Smooth muscle cell (in vitro differentiated cells): Measurements from ENCODE around the gene PDE4D. TPM values are rescaled to one million over a fixed set of nuclear protein-coding genes. Genes with fewer than 3 reads are reported as not detected.

Experiments used
- DNase-seq: peaks from one replicate; lab custom pipeline; 2025; ENCODE audit not compliant: unreplicated experiment; lab: John Stamatoyannopoulos, UW
- H2AFZ ChIP-seq: fragments of 200-600 bp; sonication (generic); 2 replicates; pipeline ENCODE4 v1.6.0; 2016; ENCODE audit warnings: antibody characterized with exemption, low read depth, mild to moderate bottlenecking
- H3F3A ChIP-seq: fragments of 200-600 bp; sonication (generic); 2 replicates; pipeline ENCODE4 v1.6.0; 2017; ENCODE audit warnings: antibody characterized with exemption, low read depth
- H3K27ac ChIP-seq: fragments of 200-600 bp; sonication (generic); 2 replicates; pipeline ENCODE4 v1.5.1; 2016; ENCODE audit warnings: low read depth, mild to moderate bottlenecking
- H3K27me3 ChIP-seq: fragments of 200-600 bp; sonication (generic); 2 replicates; pipeline ENCODE4 v1.6.1; 2016; ENCODE audit warnings: low read depth, mild to moderate bottlenecking
- H3K36me3 ChIP-seq: fragments of 200-600 bp; sonication (generic); 2 replicates; pipeline ENCODE4 v1.5.1; 2016; ENCODE audit warnings: low read depth
- H3K4me1 ChIP-seq: fragments of 200-600 bp; sonication (generic); 2 replicates; pipeline ENCODE4 v1.5.1; 2016; ENCODE audit warnings: low read depth
- H3K4me2 ChIP-seq: fragments of 200-600 bp; sonication (generic); 2 replicates; pipeline ENCODE4 v1.6.0; 2016; ENCODE audit warnings: mild to moderate bottlenecking
- H3K4me3 ChIP-seq: fragments of 200-600 bp; sonication (generic); 2 replicates; pipeline ENCODE4 v1.5.1; 2016; ENCODE audit warnings: mild to moderate bottlenecking
- H3K79me2 ChIP-seq: fragments of 200-600 bp; sonication (generic); 2 replicates; pipeline ENCODE4 v1.6.0; 2016; ENCODE audit warnings: low read depth, mild to moderate bottlenecking
- H3K9ac ChIP-seq: fragments of 200-600 bp; sonication (generic); 2 replicates; pipeline ENCODE4 v1.6.0; 2016; ENCODE audit warnings: low read depth
- H3K9me3 ChIP-seq: fragments of 200-600 bp; sonication (generic); replicated peaks from 2 replicates; pipeline ENCODE4 v1.5.1; 2016; ENCODE audit warnings: low read depth
- H4K20me1 ChIP-seq: fragments of 200-600 bp; sonication (generic); 2 replicates; pipeline ENCODE4 v1.6.0; 2016; ENCODE audit warnings: low read depth
- WGBS: methylation state at CpG from one replicate; pipeline ENCODE4 v1.1.7; 2016; ENCODE audit warnings: low lambda C conversion rate; 5-methylcytosine and 5-hydroxymethylcytosine counted together
- polyA plus RNA-seq: library from polyadenylated mRNA; unstranded; fragments of >200 nt; fragmentation: Nextera tagmentation; extraction: Ambion mirVana; gene quantifications from 2 replicates; pipeline ENCODE4 v1.2.1, GENCODE V29; 2016
- total RNA-seq: library from RNA; depleted of rRNA; stranded (reverse); fragments of >200 nt; gene quantifications from 2 replicates; pipeline ENCODE4 v1.2.3, GENCODE V29; 2014
- TF ChIP-seq, protein P1 (sequence below): fragments of 200-600 bp; sonication (generic); IDR thresholded peaks from 2 replicates; pipeline ENCODE4 v1.5.1; 2017; ENCODE audit warnings: borderline replicate concordance, mild to moderate bottlenecking, antibody characterized with exemption; ENCODE audit not compliant: insufficient read depth, poor library complexity, severe bottlenecking

Gene PDE4D
- total and polyA plus RNA-seq, 2 experiments from 2014 or later: 16.4 to 61.0 TPM

DNA sequence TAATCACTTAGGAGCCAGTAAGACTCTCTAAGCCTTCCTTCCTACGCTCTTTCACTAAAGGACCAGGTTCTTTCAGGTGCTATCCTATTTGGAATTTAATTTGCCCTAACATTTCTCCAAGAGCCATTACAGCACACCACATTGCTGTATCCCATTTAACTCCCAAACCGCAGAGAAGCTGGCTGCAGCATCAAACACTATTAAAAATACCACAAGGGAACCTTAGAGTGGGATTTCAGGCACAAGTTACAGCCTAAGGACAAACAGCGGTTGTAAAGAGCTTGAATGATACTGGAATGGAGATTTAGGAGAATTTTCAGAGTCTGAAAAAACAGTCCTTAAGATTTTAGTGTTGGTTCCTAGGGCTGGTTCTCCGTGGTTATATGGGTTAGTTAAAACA lies 744.3 kb downstream of the PDE4D start:
- WGBS: 76% methylated on average over 4 of the region's 4 CpGs
- Histone ChIP-seq H3K27ac (no peak overlapping the region), H3K79me2 (no peaks in the 10 kb centered on the region), H3K4me1 (no peaks in the 10 kb centered on the region), H3K27me3 (no peaks in the 10 kb centered on the region), H3K9ac (no peak overlapping the region), H3K9me3 (no peaks in the 10 kb centered on the region), H2AFZ (no peak overlapping the region), H3K36me3 (no peaks in the 10 kb centered on the region), H3K4me2 (no peak overlapping the region), H3K4me3 (no peak overlapping the region), H3F3A (no peaks in the 10 kb centered on the region), H4K20me1 (no peaks in the 10 kb centered on the region)
- TF ChIP-seq, protein P1, sequence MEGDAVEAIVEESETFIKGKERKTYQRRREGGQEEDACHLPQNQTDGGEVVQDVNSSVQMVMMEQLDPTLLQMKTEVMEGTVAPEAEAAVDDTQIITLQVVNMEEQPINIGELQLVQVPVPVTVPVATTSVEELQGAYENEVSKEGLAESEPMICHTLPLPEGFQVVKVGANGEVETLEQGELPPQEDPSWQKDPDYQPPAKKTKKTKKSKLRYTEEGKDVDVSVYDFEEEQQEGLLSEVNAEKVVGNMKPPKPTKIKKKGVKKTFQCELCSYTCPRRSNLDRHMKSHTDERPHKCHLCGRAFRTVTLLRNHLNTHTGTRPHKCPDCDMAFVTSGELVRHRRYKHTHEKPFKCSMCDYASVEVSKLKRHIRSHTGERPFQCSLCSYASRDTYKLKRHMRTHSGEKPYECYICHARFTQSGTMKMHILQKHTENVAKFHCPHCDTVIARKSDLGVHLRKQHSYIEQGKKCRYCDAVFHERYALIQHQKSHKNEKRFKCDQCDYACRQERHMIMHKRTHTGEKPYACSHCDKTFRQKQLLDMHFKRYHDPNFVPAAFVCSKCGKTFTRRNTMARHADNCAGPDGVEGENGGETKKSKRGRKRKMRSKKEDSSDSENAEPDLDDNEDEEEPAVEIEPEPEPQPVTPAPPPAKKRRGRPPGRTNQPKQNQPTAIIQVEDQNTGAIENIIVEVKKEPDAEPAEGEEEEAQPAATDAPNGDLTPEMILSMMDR: no peak
- no peak for DNase-seq

DNA sequence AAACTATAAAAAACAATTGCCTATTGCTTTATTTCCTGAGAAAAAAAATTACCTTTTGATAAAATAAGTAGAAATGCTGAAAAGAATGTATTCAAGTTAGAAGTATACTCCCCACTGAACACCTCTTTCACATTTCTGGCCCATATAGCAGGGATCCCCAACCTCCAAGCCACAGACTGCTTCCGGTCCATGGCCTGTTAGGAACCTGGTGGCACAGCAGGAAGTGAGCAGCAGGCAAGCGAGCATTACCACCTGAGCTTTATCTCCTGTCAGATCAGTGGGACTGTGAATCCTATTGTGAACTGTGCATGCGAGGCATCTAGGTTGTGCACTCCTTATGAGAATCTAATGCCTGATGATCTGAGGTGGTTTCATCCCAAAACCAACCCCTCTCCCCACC lies 746.8 kb downstream of the PDE4D start:
- Histone ChIP-seq H3K9ac (no peak overlapping the region), H3F3A (no peaks in the 10 kb centered on the region), H3K79me2 (no peaks in the 10 kb centered on the region), H3K4me2 (no peak overlapping the region), H3K36me3 (no peaks in the 10 kb centered on the region), H2AFZ (no peak overlapping the region), H3K4me1 (no peaks in the 10 kb centered on the region), H3K9me3 (no peaks in the 10 kb centered on the region), H3K4me3 (no peak overlapping the region), H4K20me1 (no peaks in the 10 kb centered on the region), H3K27me3 (no peaks in the 10 kb centered on the region), H3K27ac (no peak overlapping the region)
- WGBS: 96% methylated on average over 3 of the region's 3 CpGs
- TF ChIP-seq, protein P1: no peak
- DNase-seq: no peak

DNA sequence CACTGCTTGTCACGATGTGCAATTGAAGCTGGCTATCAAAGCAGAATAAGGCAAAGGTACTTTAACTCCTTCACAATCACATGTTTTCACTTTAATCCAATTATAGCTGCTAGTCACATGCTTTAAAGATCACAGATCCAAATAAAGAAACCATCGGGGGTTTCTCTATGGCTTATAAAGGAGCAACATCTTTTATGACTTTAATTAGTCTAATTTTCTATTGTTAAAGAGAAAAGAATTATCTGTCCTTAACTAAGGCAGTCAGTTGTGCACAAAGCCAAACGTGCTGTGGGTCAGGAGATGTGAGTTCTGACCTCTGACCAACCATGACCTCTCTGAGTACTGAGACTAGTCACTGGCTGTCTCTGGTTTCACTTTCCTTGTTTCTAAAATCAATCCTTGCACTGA lies 749.6 kb downstream of the PDE4D start:
- no peak overlapping the region for H3K27ac ChIP-seq
- no peaks in the 10 kb centered on the region for H3K9me3 ChIP-seq
- H3K9ac ChIP-seq: no peak overlapping the region
- no peaks in the 10 kb centered on the region for H3K79me2 ChIP-seq
- H4K20me1 ChIP-seq: no peaks in the 10 kb centered on the region
- no peaks in the 10 kb centered on the region for H3F3A ChIP-seq
- no peak for DNase-seq
- no peaks in the 10 kb centered on the region for H3K36me3 ChIP-seq
- H3K4me1 ChIP-seq: no peaks in the 10 kb centered on the region
- H3K27me3 ChIP-seq: no peaks in the 10 kb centered on the region
- H3K4me2 ChIP-seq: no peak overlapping the region
- H3K4me3 ChIP-seq: no peak overlapping the region
- 82% methylated on average over 3 of the region's 3 CpGs for WGBS
- H2AFZ ChIP-seq: no peak overlapping the region
- TF ChIP-seq, protein P1: no peak

DNA sequence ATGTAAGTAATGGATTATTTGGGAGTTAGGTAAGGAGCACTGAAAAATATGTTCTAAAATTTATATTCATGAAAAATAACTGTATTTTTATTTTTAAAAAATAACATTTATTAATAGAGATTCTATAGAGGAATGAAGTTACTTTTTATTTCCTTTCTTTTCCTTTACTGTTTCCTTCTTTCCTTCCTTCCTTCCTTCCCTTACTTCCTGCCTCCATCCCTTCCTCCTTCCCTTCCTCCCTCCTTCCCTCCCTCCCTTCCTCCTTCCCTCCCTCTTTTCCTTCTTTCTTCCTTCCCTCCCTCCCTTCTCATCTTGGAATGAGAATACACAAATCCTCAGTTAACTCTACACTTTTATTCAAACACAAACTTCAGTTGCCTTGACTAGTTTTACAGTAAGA lies 750.6 kb downstream of the PDE4D start:
- Histone ChIP-seq H3K27ac (no peak overlapping the region), H3K4me1 (no peaks in the 10 kb centered on the region), H3K4me3 (no peak overlapping the region), H3K79me2 (no peaks in the 10 kb centered on the region), H4K20me1 (no peaks in the 10 kb centered on the region), H3K36me3 (no peaks in the 10 kb centered on the region), H3K9me3 (no peaks in the 10 kb centered on the region), H3K4me2 (no peak overlapping the region), H3F3A (no peaks in the 10 kb centered on the region), H3K9ac (no peak overlapping the region), H2AFZ (no peak overlapping the region), H3K27me3 (no peaks in the 10 kb centered on the region)
- TF ChIP-seq, protein P1: no peak
- no peak for DNase-seq
